K562 (cell line): ENCODE data around the gene C5orf24. TPM values are rescaled to one million over a fixed set of nuclear protein-coding genes. Genes with fewer than 3 reads are reported as not detected.

Source experiments
- ATAC-seq: fragments of 200-7000 bp; cut with Tn5 transposase; 3 replicates; pipeline ENCODE4 v1.9.1; 2020; ENCODE audit warnings: moderate library complexity
- BruUV-seq: library from RNA; stranded (reverse); fragments of 400-500 nt; replicated peaks from 2 replicates; lab custom pipeline; 2021; lab: Mats Ljungman, UMichigan
- CTCF ChIA-PET: fragments of 300-600 bp; formaldehyde crosslinking; extraction: SDS; loops from one replicate; lab custom pipeline; 2021; ENCODE audit warnings: low intra/inter-chr PET ratio; lab: Yijun Ruan, JAX
- POLR2A ChIA-PET: fragments of 300-600, 350-650 bp; sonication (Branson Sonifier 250); formaldehyde crosslinking; extraction: SDS; loops from one replicate; lab custom pipeline; 2021; ENCODE audit warnings: antibody characterized with exemption, inconsistent platforms; lab: Yijun Ruan, JAX
- DNase-seq, 4 experiments: peaks; one replicate each; pipeline versions ENCODE4 v3.0.0 to v3.0.0-alpha.2; 2011 to 2018; ENCODE audit warnings: low spot score in 3 of 4, mixed read lengths in 3 of 4; ENCODE audit errors: extremely low read depth in 1 of 4
- FAIRE-seq: peaks from 2 replicates; lab custom pipeline; 2011; peaks lifted over from hg19 to GRCh38; lab: Jason Lieb, UNC
- H2AFZ ChIP-seq: 2 replicates; pipeline ENCODE4 v1.6.0; 2011; ENCODE audit warnings: low read depth, low read length, control low read depth, inconsistent platforms
- H3K27ac ChIP-seq: fragments of 200-600 bp; 3 replicates; pipeline ENCODE4 v1.8.0; 2011; ENCODE audit warnings: low read depth, mild to moderate bottlenecking, control low read depth, inconsistent platforms, low read length, moderate library complexity, mixed read lengths; ENCODE audit errors: extremely low read depth
- H3K27me3 ChIP-seq, 2 experiments: fragments of 300-600 bp in 1 of 2; 2 replicates in 1 of 2; 3 replicates in 1 of 2; pipeline versions ENCODE4 v1.6.0 to v1.8.0; 2011; ENCODE audit warnings: inconsistent platforms in 2 of 2, low read length in 2 of 2, mild to moderate bottlenecking in 1 of 2, mixed read lengths in 1 of 2, moderate library complexity in 1 of 2; ENCODE audit not compliant: control insufficient read depth in 2 of 2, insufficient read depth in 2 of 2
- H3K36me3 ChIP-seq: fragments of 300-600 bp; 3 replicates; pipeline ENCODE4 v1.8.0; 2011; ENCODE audit warnings: mild to moderate bottlenecking, low read length, inconsistent platforms; ENCODE audit not compliant: control insufficient read depth, insufficient read depth
- H3K4me1 ChIP-seq, 2 experiments: fragments of 200-600 bp in 1 of 2; replicated peaks in 1 of 2; 2 replicates in 1 of 2; 3 replicates in 1 of 2; pipeline versions ENCODE4 v1.5.1 to v1.8.0; 2011; ENCODE audit warnings: inconsistent platforms in 2 of 2, low read length in 2 of 2, mild to moderate bottlenecking in 1 of 2, mixed read lengths in 1 of 2, moderate library complexity in 1 of 2; ENCODE audit not compliant: control insufficient read depth in 2 of 2, insufficient read depth in 2 of 2
- H3K4me2 ChIP-seq: 2 replicates; pipeline ENCODE4 v1.6.1; 2011; ENCODE audit warnings: low read length, control low read depth, inconsistent platforms, mixed read lengths; ENCODE audit not compliant: insufficient read depth
- H3K4me3 ChIP-seq: fragments of 200-600 bp; sonication (generic), shearing (Covaris generic); 2 replicates; pipeline ENCODE4 v1.5.1; 2016; ENCODE audit warnings: control low read depth, inconsistent platforms
- H3K79me2 ChIP-seq: fragments of 200-600 bp; 3 replicates; pipeline ENCODE4 v1.8.0; 2011; ENCODE audit warnings: low read length, inconsistent platforms; ENCODE audit not compliant: control insufficient read depth, insufficient read depth
- H3K9ac ChIP-seq, 2 experiments: 2 replicates each; pipeline versions ENCODE4 v1.6.0 to v1.6.1; 2011; ENCODE audit warnings: low read depth in 2 of 2, low read length in 2 of 2, control low read depth in 1 of 2, inconsistent platforms in 1 of 2, mild to moderate bottlenecking in 1 of 2, mixed read lengths in 1 of 2; ENCODE audit not compliant: insufficient read depth in 1 of 2
- H3K9me1 ChIP-seq: one replicate; pipeline ENCODE4 v1.6.0; 2011; ENCODE audit warnings: inconsistent platforms, mild to moderate bottlenecking, low read length, moderate library complexity; ENCODE audit not compliant: control insufficient read depth, insufficient read depth
- H3K9me3 ChIP-seq: replicated peaks from 2 replicates; pipeline ENCODE4 v1.5.1; 2011; ENCODE audit warnings: low read depth, low read length, inconsistent platforms; ENCODE audit not compliant: control insufficient read depth, insufficient read depth
- H4K20me1 ChIP-seq: replicated peaks from 2 replicates; pipeline ENCODE4 v1.6.1; 2011; ENCODE audit warnings: low read length, inconsistent platforms, mixed read lengths; ENCODE audit not compliant: control insufficient read depth, insufficient read depth
- CBX2 ChIP-seq: fragments of 200-600 bp; sonication (generic); IDR thresholded peaks from one replicate; pipeline ENCODE4 v1.6.1; 2012; ENCODE audit warnings: mild to moderate bottlenecking, low read length, inconsistent platforms; ENCODE audit not compliant: insufficient read depth, poor library complexity, severe bottlenecking
- ETV6 ChIP-seq, 3 experiments: fragments of 150-350 bp in 1 of 3; sonication (generic) in 1 of 3; formaldehyde crosslinking in 1 of 3; IDR thresholded peaks; 2 replicates each; pipeline versions ENCODE4 v1.6.1 to v1.8.0; 2014 to 2022; ENCODE audit warnings: borderline replicate concordance in 2 of 3, low read depth in 2 of 3, antibody characterized with exemption in 1 of 3, low read length in 1 of 3, mild to moderate bottlenecking in 1 of 3, missing genetic modification reagents in 1 of 3
- HLTF ChIP-seq: fragments of 450-650 bp; IDR thresholded peaks from 2 replicates; pipeline ENCODE4 v1.6.1; 2016
- POLR2A ChIP-seq: fragments of 450-650 bp; conservative IDR thresholded peaks from 2 replicates; pipeline ENCODE4 v1.6.1; 2016
- RBM15 ChIP-seq: fragments of 200-400 bp; formaldehyde crosslinking; IDR thresholded peaks from 2 replicates; pipeline ENCODE4 v1.6.1; 2018; ENCODE audit warnings: mild to moderate bottlenecking, low read length, moderate library complexity; ENCODE audit not compliant: insufficient read depth
- TFAM ChIP-seq: fragments of 250-450 bp; sonication (Bioruptor Pico); conservative IDR thresholded peaks from 2 replicates; pipeline ENCODE4 v1.5.0; 2021; ENCODE audit warnings: mild to moderate bottlenecking, moderate library complexity
- WGBS: fragments of 100-300 bp; shearing (Covaris generic); methylation state at CpG from one replicate; pipeline ENCODE4 v1.1.6; 2016; ENCODE audit warnings: low coverage, mixed read lengths; ENCODE audit not compliant: insufficient coverage; ENCODE audit errors: missing lambda C conversion rate; 5-methylcytosine and 5-hydroxymethylcytosine counted together
- in situ Hi-C: fragments of 300-500 bp; cut with MboI; formaldehyde crosslinking; loops from 4 replicates; pipeline ENCODE4 v1.15.0; 2018; ENCODE audit warnings: inconsistent platforms, mixed read lengths
- intact Hi-C: fragments of 100-400 bp; cut with micrococcal nuclease; formaldehyde crosslinking; loops from 2 replicates; pipeline ENCODE4 v1.14.2; 2022
- polyA plus RNA-seq, 8 experiments: library from polyadenylated mRNA; depleted of rRNA in 4 of 8; stranded (reverse) in 5 of 8; unstranded in 3 of 8; fragments of >200 nt; fragmentation: Nextera tagmentation in 2 of 8; fragmentation: Illumina TruSeq in 1 of 8; extraction: Ambion mirVana in 2 of 8; extraction: Trizol in 1 of 8; gene quantifications; 2 replicates each; pipeline versions ENCODE4 v1.2.1 to v1.2.3, GENCODE V29; 2011 to 2014; ENCODE audit warnings: inconsistent platforms in 1 of 8, missing spikeins in 1 of 8
- total RNA-seq, 7 experiments: library from RNA; depleted of rRNA in 6 of 7; stranded (reverse); fragments of >200 nt in 6 of 7; fragmentation: Illumina TruSeq in 2 of 7; extraction: Trizol in 2 of 7; gene quantifications; 2 replicates each; pipeline versions ENCODE4 v1.2.1 to v1.2.3, GENCODE V29; 2011 to 2021; ENCODE audit warnings: low replicate concordance in 1 of 7
- TF ChIP-seq, protein P1 (sequence below): fragments of 450-650 bp; formaldehyde crosslinking; IDR thresholded peaks from 2 replicates; pipeline ENCODE4 v1.4.0; 2022; ENCODE audit warnings: mild to moderate bottlenecking, moderate library complexity
- TF ChIP-seq, protein P2 (sequence below), 2 experiments: fragments of 450-650 bp; IDR thresholded peaks; 2 replicates each; pipeline ENCODE4 v1.6.1; 2016; ENCODE audit warnings: mild to moderate bottlenecking in 2 of 2, borderline replicate concordance in 1 of 2, low read depth in 1 of 2, moderate library complexity in 1 of 2
- TF ChIP-seq, protein P3 (sequence below): fragments of 250-450 bp; sonication (Bioruptor Pico); IDR thresholded peaks from 2 replicates; pipeline ENCODE4 v1.9.0; 2021; ENCODE audit warnings: mild to moderate bottlenecking
- TF ChIP-seq, protein P4 (sequence below): fragments of 450-650 bp; IDR thresholded peaks from 2 replicates; pipeline ENCODE4 v1.7.1; 2018; ENCODE audit warnings: mild to moderate bottlenecking, low read depth; ENCODE audit not compliant: partially characterized antibody

Gene C5orf24
- total and polyA plus RNA-seq, 9 of the 15 experiments (the other 6 are each of a cell fraction or from before 2014, with no cell fraction given): 8.9 to 38.6 (median 28.4) TPM

DNA sequence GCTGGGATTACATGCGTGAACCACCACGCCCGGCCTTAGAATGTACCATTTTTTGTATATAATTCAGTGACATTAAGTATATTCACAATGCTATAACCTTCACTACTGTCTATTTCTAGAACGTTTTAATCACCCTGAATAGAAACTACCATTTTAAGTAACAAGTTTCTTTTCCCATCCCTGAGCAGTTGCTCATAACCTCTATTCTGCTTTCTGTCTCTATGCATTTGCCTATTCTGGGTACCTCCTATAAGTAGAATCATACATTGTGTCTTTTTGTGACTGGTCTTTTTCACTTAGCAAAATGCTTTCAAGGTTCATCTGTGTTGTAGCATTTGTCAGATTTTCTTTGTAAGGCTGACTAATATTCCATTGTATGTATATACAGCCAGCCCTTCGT, 47.3 kb upstream of the C5orf24 start:
- H3K36me3 ChIP-seq: peaks cover 91% of the 10 kb centered on the region
- no peak for FAIRE-seq
- ChIA-PET CTCF (no interaction called here), POLR2A (no interaction called here)
- H3K79me2 ChIP-seq: no peaks in the 10 kb centered on the region
- no peaks in the 10 kb centered on the region for H3K27me3 ChIP-seq
- H2AFZ ChIP-seq: no peak overlapping the region
- BruUV-seq: no TSS peak
- H4K20me1 ChIP-seq: no peaks in the 10 kb centered on the region
- TF ChIP-seq, protein P1, sequence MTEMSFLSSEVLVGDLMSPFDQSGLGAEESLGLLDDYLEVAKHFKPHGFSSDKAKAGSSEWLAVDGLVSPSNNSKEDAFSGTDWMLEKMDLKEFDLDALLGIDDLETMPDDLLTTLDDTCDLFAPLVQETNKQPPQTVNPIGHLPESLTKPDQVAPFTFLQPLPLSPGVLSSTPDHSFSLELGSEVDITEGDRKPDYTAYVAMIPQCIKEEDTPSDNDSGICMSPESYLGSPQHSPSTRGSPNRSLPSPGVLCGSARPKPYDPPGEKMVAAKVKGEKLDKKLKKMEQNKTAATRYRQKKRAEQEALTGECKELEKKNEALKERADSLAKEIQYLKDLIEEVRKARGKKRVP (CRISPR knock-in tag): no peak
- TF ChIP-seq CBX2: no peak
- TF ChIP-seq, protein P2, sequence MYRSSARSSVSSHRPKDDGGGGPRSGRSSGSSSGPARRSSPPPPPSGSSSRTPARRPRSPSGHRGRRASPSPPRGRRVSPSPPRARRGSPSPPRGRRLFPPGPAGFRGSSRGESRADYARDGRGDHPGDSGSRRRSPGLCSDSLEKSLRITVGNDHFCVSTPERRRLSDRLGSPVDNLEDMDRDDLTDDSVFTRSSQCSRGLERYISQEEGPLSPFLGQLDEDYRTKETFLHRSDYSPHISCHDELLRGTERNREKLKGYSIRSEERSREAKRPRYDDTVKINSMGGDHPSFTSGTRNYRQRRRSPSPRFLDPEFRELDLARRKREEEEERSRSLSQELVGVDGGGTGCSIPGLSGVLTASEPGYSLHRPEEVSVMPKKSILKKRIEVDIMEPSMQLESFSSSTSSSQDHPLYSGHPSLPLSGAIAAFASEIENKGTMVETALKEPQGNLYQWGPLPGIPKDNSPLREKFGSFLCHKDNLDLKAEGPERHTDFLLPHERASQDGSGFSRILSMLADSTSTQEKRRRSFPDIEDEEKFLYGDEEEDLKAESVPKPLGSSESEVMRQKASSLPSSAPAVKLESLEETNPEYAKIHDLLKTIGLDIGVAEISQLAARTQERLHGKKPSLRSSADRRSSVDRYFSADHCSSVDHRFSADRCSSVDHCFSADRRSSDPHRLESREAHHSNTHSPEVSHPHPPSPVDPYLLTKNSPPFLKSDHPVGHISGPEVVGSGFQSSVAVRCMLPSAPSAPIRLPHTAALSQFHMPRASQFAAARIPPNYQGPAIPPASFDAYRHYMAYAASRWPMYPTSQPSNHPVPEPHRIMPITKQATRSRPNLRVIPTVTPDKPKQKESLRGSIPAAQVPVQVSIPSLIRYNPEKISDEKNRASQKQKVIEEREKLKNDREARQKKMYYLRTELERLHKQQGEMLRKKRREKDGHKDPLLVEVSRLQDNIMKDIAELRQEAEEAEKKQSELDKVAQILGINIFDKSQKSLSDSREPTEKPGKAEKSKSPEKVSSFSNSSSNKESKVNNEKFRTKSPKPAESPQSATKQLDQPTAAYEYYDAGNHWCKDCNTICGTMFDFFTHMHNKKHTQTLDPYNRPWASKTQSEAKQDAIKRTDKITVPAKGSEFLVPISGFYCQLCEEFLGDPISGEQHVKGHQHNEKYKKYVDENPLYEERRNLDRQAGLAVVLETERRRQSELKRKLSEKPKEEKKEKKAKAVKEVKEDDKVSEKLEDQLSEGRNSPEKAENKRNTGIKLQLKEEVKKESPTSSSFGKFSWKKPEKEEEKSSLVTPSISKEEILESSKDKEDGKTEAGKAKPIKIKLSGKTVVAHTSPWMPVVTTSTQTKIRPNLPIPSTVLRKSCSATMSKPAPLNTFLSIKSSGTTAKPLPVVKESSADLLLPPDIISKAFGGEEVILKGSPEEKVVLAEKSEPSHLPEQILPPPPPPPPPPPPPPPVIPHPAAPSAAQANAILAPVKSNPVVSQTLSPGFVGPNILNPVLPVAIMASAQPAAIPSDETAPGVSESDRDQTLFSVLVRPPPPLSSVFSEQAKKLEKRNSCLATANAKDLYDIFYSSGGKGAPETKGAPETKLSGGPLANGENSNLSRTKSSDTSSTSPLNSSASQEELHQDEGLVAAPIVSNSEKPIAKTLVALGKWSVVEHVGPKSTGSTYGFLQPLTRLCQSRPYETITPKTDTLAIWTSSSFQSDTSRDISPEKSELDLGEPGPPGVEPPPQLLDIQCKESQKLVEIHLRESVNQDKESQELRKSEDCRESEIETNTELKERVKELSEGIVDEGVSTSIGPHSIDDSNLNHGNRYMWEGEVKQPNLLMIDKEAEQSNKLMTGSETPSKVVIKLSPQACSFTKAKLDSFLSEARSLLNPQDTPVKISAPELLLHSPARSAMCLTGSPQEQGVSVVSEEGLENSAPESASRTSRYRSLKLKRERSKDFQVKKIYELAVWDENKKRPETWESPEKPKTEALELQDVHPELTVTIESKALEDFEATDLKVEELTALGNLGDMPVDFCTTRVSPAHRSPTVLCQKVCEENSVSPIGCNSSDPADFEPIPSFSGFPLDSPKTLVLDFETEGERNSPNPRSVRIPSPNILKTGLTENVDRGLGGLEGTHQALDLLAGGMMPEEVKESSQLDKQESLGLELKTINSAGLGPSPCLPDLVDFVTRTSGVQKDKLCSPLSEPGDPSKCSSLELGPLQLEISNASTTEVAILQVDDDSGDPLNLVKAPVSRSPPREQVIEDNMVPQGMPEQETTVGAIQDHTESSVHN (IDR thresholded peaks at IDR 0.05; ENCODE audit: borderline replicate concordance in 1 of 2, low read depth in 1 of 2): no peak
- TF ChIP-seq, protein P3, sequence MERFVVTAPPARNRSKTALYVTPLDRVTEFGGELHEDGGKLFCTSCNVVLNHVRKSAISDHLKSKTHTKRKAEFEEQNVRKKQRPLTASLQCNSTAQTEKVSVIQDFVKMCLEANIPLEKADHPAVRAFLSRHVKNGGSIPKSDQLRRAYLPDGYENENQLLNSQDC (CRISPR knock-in tag): no peak
- no peak for TF ChIP-seq HLTF
- no peak for TF ChIP-seq POLR2A
- no peak for TF ChIP-seq RBM15
- TF ChIP-seq, protein P4, sequence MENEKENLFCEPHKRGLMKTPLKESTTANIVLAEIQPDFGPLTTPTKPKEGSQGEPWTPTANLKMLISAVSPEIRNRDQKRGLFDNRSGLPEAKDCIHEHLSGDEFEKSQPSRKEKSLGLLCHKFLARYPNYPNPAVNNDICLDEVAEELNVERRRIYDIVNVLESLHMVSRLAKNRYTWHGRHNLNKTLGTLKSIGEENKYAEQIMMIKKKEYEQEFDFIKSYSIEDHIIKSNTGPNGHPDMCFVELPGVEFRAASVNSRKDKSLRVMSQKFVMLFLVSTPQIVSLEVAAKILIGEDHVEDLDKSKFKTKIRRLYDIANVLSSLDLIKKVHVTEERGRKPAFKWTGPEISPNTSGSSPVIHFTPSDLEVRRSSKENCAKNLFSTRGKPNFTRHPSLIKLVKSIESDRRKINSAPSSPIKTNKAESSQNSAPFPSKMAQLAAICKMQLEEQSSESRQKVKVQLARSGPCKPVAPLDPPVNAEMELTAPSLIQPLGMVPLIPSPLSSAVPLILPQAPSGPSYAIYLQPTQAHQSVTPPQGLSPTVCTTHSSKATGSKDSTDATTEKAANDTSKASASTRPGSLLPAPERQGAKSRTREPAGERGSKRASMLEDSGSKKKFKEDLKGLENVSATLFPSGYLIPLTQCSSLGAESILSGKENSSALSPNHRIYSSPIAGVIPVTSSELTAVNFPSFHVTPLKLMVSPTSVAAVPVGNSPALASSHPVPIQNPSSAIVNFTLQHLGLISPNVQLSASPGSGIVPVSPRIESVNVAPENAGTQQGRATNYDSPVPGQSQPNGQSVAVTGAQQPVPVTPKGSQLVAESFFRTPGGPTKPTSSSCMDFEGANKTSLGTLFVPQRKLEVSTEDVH: no peak
- no peak for TF ChIP-seq TFAM (CRISPR knock-in tag)
- no peak for TF ChIP-seq ETV6 (IDR thresholded peaks at IDR 0.05; ENCODE audit: borderline replicate concordance in 1 of 2, low read depth in 2 of 2, low read length in 1 of 2)
- no peak for TF ChIP-seq ETV6 (CRISPR knock-in tag; IDR thresholded peaks at IDR 0.05; ENCODE audit: borderline replicate concordance)
- no peak for ATAC-seq
- intact Hi-C loops (no loop called here), in situ Hi-C loops (no loop called here)
- WGBS: 83% methylated on average over 5 of the region's 5 CpGs
- no peak overlapping the region for H3K9ac ChIP-seq
- H3K9me1 ChIP-seq: no peaks in the 10 kb centered on the region
- no peak overlapping the region for H3K27ac ChIP-seq
- no peak overlapping the region for H3K4me3 ChIP-seq
- no peak for DNase-seq
- no peaks in the 10 kb centered on the region for H3K4me1 ChIP-seq
- H3K9me3 ChIP-seq: no peaks in the 10 kb centered on the region
- no peak overlapping the region for H3K4me2 ChIP-seq
